Uterus (tissue), 4 donors: ENCODE results near the gene CHMP1B. TPM values are rescaled to one million over a fixed set of nuclear protein-coding genes. Genes with fewer than 3 reads are reported as not detected.

ENCODE experiments used
- DNase-seq, 2 donors: peaks; one replicate each; pipeline ENCODE4 v3.0.0-alpha.2; 2019 to 2020
- H3K27ac ChIP-seq, 2 donors: fragments of 200-600 bp; sonication (generic); 1 replicate in 1 of 2; 2 replicates in 1 of 2; pipeline ENCODE4 v1.5.1; 2016 to 2018
- H3K27me3 ChIP-seq, 2 donors: fragments of 200-600 bp; sonication (generic); one replicate each; pipeline ENCODE4 v1.5.1; 2018 to 2019; ENCODE audit warnings: control low read depth in 1 of 2
- H3K36me3 ChIP-seq, 2 donors: fragments of 200-600 bp; sonication (generic); one replicate each; pipeline ENCODE4 v1.5.1; 2019; ENCODE audit warnings: control low read depth in 1 of 2
- H3K4me1 ChIP-seq, 2 donors: fragments of 200-600 bp; sonication (generic); one replicate each; pipeline ENCODE4 v1.5.1; 2018 to 2019; ENCODE audit warnings: control low read depth in 1 of 2
- H3K4me3 ChIP-seq, 2 donors: fragments of 200-600 bp; sonication (generic); 1 replicate in 1 of 2; 2 replicates in 1 of 2; pipeline ENCODE4 v1.5.1; 2018 to 2019; ENCODE audit warnings: mild to moderate bottlenecking in 1 of 2
- H3K9me3 ChIP-seq, 2 donors: fragments of 200-600 bp; sonication (generic); one replicate each; pipeline ENCODE4 v1.5.1; 2019; ENCODE audit warnings: control low read depth in 1 of 2
- POLR2A ChIP-seq, 2 donors: fragments of 450-650 bp; IDR thresholded peaks; one replicate each; pipeline ENCODE4 v1.6.1; 2016; ENCODE audit warnings: antibody characterized with exemption in 2 of 2, mild to moderate bottlenecking in 1 of 2, moderate library complexity in 1 of 2
- intact Hi-C: fragments of 100-400 bp; cut with DNase I; formaldehyde crosslinking; loops from one replicate; pipeline ENCODE4 v1.15.1; 2023; ENCODE audit warnings: low total_unique reads
- total RNA-seq, 4 donors: library from RNA; depleted of rRNA in 3 of 4; stranded (reverse); fragments of >200 nt in 3 of 4; gene quantifications; one replicate each; pipeline versions ENCODE4 v1.1.0 to v1.2.4, GENCODE V29; 2014 to 2023
- TF ChIP-seq, protein P1 (sequence below), 4 experiments: fragments of 200-600 bp in 2 of 4; fragments of 450-650 bp in 2 of 4; sonication (generic) in 2 of 4; IDR thresholded peaks; one replicate each; pipeline ENCODE4 v1.5.1; 2016 to 2019; ENCODE audit warnings: antibody characterized with exemption in 4 of 4, mild to moderate bottlenecking in 2 of 4, moderate library complexity in 1 of 4
- donor health status: DM: yes; HTN: yes; CAD: no.

Gene CHMP1B
- total RNA-seq, 4 donors from 2014 or later = 8.2 to 65.0 (median 17.5) TPM

DNA sequence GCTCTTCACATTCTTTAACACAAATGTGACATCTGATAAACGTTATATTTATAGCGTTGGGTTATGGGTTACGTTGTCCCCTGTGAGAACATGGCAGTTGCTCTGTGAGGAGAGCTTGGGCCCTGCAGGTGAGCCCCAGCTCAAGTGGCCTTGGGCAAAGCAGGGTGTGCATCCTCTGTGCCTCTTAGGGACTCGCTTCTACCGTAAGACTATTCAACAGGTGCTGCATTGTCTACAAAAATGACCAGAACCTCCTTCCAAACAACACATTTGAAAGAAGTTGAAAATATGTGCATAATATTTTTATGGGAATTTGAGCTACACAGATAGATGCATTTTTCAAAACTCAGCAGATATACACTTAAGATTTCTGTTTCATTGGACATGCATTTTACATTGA is 16.4 kb upstream of the CHMP1B start:
- no peak for DNase-seq
- no peak overlapping the region for H3K27ac ChIP-seq
- H3K27me3 ChIP-seq = no peaks in the 10 kb centered on the region
- intact Hi-C loops = no loop called here
- no peak overlapping the region for H3K4me3 ChIP-seq
- TF ChIP-seq, protein P1, sequence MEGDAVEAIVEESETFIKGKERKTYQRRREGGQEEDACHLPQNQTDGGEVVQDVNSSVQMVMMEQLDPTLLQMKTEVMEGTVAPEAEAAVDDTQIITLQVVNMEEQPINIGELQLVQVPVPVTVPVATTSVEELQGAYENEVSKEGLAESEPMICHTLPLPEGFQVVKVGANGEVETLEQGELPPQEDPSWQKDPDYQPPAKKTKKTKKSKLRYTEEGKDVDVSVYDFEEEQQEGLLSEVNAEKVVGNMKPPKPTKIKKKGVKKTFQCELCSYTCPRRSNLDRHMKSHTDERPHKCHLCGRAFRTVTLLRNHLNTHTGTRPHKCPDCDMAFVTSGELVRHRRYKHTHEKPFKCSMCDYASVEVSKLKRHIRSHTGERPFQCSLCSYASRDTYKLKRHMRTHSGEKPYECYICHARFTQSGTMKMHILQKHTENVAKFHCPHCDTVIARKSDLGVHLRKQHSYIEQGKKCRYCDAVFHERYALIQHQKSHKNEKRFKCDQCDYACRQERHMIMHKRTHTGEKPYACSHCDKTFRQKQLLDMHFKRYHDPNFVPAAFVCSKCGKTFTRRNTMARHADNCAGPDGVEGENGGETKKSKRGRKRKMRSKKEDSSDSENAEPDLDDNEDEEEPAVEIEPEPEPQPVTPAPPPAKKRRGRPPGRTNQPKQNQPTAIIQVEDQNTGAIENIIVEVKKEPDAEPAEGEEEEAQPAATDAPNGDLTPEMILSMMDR (IDR thresholded peaks at IDR 0.05) = no peak
- no peak for TF ChIP-seq POLR2A (IDR thresholded peaks at IDR 0.05)
- no peaks in the 10 kb centered on the region for H3K9me3 ChIP-seq
- H3K36me3 ChIP-seq = no peaks in the 10 kb centered on the region
- no peaks in the 10 kb centered on the region for H3K4me1 ChIP-seq

GRCh38 chr18:11839556-11839955 is 11.7 kb upstream of the CHMP1B start:
- TF ChIP-seq POLR2A (IDR thresholded peaks at IDR 0.05) = no peak
- TF ChIP-seq, protein P1 (IDR thresholded peaks at IDR 0.05) = no peak
- H3K4me1 ChIP-seq = no peaks in the 10 kb centered on the region
- H3K9me3 ChIP-seq = no peaks in the 10 kb centered on the region
- H3K36me3 ChIP-seq = no peaks in the 10 kb centered on the region
- no peak overlapping the region for H3K27ac ChIP-seq
- H3K27me3 ChIP-seq = no peaks in the 10 kb centered on the region
- DNase-seq = no peak
- intact Hi-C loops = no loop called here
- no peak overlapping the region for H3K4me3 ChIP-seq

- H3K36me3 ChIP-seq = no peaks in the 10 kb centered on the region
- no peaks in the 10 kb centered on the region for H3K27me3 ChIP-seq
- H3K4me3 ChIP-seq = no peak overlapping the region
- H3K27ac ChIP-seq = no peak overlapping the region
- TF ChIP-seq, protein P1 (IDR thresholded peaks at IDR 0.05) = no peak
- no peak for TF ChIP-seq POLR2A (IDR thresholded peaks at IDR 0.05)
- H3K9me3 ChIP-seq = no peaks in the 10 kb centered on the region
- intact Hi-C loops = no loop called here
- DNase-seq = no peak
- H3K4me1 ChIP-seq = no peaks in the 10 kb centered on the region
These were observed 10.7 kb upstream of the CHMP1B start for GRCh38 chr18:11840493-11840892.

GRCh38 chr18:11842562-11842961 is 8.7 kb upstream of the CHMP1B start:
- Histone ChIP-seq H3K4me3 (no peak overlapping the region), H3K27me3 (no peaks in the 10 kb centered on the region), H3K36me3 (no peaks in the 10 kb centered on the region), H3K9me3 (no peaks in the 10 kb centered on the region), H3K4me1 (no peaks in the 10 kb centered on the region), H3K27ac (no peak overlapping the region)
- TF ChIP-seq, protein P1 (IDR thresholded peaks at IDR 0.05) = no peak
- TF ChIP-seq POLR2A (IDR thresholded peaks at IDR 0.05) = no peak
- DNase-seq = no peak
- intact Hi-C loops = no loop called here

DNA sequence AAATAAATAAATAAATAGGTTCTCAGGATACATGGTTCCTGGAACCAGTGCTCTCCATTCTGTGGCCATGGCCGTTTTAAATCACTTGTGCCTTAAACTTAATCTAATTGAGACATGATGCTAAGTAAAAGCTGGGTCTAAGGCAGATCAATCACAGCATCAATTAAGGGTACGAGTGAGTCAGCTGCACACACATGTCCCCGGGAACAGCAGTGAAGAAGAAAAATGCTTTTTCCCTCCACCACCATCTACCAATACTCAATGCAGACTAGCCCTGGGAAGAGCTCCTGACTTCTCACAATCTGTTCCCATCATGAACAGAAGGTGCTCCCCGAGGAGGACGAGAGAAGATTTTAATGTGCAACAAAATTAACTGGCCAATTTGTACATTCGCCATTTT is 6.8 kb upstream of the CHMP1B start:
- Histone ChIP-seq H3K27ac (no peak overlapping the region), H3K36me3 (no peaks in the 10 kb centered on the region), H3K9me3 (no peaks in the 10 kb centered on the region), H3K27me3 (no peaks in the 10 kb centered on the region), H3K4me3 (no peak overlapping the region), H3K4me1 (no peaks in the 10 kb centered on the region)
- TF ChIP-seq, protein P1 (IDR thresholded peaks at IDR 0.05) = no peak
- no peak for TF ChIP-seq POLR2A (IDR thresholded peaks at IDR 0.05)
- intact Hi-C loops = no loop called here
- no peak for DNase-seq
